Sigmoid colon (tissue), 4 donors: Measurements from ENCODE around the gene MLNR.

ENCODE experiments used
- EP300 ChIP-seq, 4 donors: sonication (generic); formaldehyde crosslinking; IDR thresholded peaks; one replicate each; pipeline ENCODE4 v1.6.1; 2017; ENCODE audit warnings: antibody characterized with exemption in 4 of 4
- POLR2AphosphoS5 ChIP-seq, 4 donors: sonication (generic); formaldehyde crosslinking; IDR thresholded peaks; one replicate each; pipeline ENCODE4 v1.6.1; 2017; ENCODE audit warnings: antibody characterized with exemption in 4 of 4
- TF ChIP-seq, protein P1 (sequence below), 4 experiments: fragments of 450-650 bp in 3 of 4; fragments of 200-600 bp in 1 of 4; IDR thresholded peaks; one replicate each; pipeline ENCODE4 v1.5.1; 2016 to 2019; ENCODE audit warnings: antibody characterized with exemption in 4 of 4, mild to moderate bottlenecking in 3 of 4, moderate library complexity in 2 of 4

DNA sequence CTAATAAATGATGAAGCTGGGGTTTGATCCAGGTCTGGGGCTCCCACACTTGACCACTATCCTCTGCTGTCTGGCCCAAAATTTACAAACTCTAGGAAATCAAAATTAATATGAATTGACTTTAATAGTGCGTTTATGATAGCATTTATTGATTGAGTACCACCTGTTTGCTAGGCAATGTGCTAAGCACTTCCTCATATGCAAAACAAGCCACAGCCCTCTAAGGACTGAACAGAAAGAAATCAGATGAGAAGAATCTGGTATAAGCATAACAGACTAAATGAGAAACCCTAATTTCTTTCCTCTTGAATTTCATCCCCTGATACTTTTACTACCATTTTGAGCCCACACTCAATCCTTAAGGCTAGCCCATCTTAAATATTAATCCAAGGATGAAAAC lies 6.6 kb upstream of the MLNR start:
- TF ChIP-seq EP300 (IDR thresholded peaks at IDR 0.05) (no peak), POLR2AphosphoS5 (IDR thresholded peaks at IDR 0.05) (no peak)
- TF ChIP-seq, protein P1, sequence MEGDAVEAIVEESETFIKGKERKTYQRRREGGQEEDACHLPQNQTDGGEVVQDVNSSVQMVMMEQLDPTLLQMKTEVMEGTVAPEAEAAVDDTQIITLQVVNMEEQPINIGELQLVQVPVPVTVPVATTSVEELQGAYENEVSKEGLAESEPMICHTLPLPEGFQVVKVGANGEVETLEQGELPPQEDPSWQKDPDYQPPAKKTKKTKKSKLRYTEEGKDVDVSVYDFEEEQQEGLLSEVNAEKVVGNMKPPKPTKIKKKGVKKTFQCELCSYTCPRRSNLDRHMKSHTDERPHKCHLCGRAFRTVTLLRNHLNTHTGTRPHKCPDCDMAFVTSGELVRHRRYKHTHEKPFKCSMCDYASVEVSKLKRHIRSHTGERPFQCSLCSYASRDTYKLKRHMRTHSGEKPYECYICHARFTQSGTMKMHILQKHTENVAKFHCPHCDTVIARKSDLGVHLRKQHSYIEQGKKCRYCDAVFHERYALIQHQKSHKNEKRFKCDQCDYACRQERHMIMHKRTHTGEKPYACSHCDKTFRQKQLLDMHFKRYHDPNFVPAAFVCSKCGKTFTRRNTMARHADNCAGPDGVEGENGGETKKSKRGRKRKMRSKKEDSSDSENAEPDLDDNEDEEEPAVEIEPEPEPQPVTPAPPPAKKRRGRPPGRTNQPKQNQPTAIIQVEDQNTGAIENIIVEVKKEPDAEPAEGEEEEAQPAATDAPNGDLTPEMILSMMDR (IDR thresholded peaks at IDR 0.05): no peak
